NCI-H1105 (cell line): Measurements from ENCODE around the gene ACAA2.

Source experiments
- DNase-seq: peaks from one replicate; lab custom pipeline; 2025; lab: John Stamatoyannopoulos, UW

ACAA2 gene

GRCh38 chr18:49739275-49739674 lies 74.1 kb downstream of the ACAA2 start:
- no peak for DNase-seq

- no peak for DNase-seq
Measured at GRCh38 chr18:49738721-49739120, 74.6 kb downstream of the ACAA2 start.

GRCh38 chr18:49734836-49735235 lies 78.5 kb downstream of the ACAA2 start:
- DNase-seq = no peak

GRCh38 chr18:49733896-49734585 lies 79.3 kb downstream of the ACAA2 start:
- DNase-seq = no peak

- DNase-seq = no peak
Measured at GRCh38 chr18:49733321-49733720, 80.0 kb downstream of the ACAA2 start.
